GM18909 (cell line): Measurements from ENCODE around the gene LMX1B.

Source experiments
- ATAC-seq: cut with Tn5 transposase; IDR thresholded peaks from one replicate; pipeline ENCODE4 v1.9.1; 2021; ENCODE audit warnings: mild to moderate bottlenecking; ENCODE audit not compliant: unreplicated experiment, poor library complexity

LMX1B gene

DNA sequence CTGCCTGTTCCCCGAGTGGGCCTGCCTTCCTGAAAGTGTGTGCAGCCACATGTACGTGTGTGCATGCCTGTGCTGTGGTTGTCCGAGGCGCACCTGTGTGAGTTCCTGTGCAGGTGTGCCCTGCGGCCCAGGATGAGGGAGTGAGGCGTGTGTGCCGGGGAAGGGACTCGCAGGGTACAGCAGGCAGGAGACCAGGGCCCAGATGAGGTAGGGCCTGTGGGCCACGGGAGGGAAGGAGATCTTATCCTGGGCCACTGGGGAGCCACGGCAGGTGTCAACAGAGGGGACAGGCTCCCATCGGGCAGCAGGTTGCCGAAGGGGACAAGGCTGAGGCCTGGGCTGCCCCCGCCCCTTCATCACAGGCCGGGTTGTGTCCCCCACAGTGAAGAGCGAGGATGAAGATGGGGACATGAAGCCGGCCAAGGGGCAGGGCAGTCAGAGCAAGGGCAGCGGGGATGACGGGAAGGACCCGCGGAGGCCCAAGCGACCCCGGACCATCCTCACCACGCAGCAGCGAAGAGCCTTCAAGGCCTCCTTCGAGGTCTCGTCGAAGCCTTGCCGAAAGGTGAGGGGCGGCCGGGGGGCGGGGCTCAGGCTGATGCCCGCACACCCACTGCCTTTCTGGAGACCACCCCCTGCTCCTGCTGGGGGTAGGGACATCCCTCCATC lies 79.2 kb downstream of the LMX1B start:
- ATAC-seq = no peak

DNA sequence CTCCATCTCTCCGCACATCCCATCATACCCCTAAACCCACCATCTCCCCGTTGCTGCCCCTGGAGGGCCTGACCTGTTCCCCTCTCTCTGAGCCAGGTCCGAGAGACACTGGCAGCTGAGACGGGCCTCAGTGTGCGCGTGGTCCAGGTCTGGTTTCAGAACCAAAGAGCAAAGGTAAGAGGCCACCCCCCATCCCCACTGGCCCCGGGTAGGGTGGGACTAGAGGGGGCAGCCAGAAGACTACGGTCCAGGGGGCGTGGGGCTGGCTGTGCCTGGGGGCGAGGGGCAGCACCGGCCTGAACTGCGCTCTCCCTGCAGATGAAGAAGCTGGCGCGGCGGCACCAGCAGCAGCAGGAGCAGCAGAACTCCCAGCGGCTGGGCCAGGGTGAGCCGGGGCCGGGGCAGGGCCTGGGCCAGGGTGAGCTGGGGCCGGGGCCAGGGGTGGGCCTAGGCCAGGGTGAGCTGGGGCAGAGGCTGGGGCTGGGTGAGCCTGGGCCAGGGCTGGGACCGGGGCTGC lies 79.8 kb downstream of the LMX1B start:
- ATAC-seq = no peak

DNA sequence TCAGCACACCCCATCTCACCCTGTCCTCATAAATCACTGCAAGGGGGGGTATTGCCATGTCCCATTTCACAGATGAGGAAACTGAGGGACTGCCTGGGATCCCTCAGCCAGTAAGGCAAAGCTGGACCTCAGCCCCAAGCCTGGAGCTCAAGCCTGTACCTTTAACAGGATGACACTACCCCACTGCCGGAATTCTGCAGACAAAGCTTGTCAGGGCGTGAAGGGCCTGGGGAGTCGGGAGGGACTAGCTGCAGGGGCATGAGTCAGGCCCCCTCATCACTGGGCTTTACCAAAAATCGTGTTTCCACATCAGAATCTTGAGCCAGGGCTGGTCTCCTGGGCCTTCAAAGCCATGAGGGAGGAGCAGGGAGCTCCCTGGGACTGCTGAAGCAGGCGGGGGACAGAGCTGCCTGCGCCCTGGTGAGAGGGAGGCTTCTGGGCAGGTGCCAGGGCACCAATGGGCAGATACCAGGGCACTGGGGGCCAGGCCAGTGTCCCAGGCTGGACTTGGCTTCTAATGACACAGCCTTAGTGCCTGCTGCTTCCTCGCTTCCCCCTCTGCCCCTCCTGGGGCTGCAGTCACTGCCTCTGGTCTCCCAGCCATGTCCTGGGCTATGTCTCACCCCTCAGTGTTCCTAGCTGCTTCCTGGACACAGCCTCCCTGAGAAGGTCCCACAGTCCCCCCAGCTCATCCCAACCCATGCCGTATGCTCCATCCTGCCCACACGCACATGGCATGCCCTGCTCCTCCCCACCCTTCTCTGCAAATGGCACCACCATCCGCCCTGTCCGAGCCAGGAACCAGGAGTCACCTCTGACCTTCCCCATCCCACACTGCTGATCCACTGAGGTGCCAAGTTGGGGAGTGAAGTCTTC lies 80.7 kb downstream of the LMX1B start:
- ATAC-seq = no peak

DNA sequence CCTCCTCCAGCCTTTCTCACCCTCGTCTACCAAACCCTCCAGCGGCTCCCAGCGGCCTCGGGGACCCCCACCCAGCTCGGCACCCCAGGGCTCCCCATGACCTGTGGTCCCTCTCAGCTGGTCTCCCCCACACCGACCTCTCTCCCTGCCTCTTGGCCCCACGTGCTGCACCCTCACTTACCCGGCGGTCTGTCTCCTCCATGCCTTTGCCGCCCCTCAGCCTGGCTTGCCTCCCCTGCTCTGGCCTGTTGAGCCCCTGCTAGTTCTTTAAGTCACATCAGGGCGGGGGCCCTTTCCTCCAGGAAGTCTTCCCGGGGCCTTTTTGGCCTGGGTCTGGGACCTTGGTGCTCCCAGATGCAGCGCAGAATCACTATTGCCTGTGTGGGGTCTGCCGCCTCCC lies 81.5 kb downstream of the LMX1B start:
- ATAC-seq = no peak

DNA sequence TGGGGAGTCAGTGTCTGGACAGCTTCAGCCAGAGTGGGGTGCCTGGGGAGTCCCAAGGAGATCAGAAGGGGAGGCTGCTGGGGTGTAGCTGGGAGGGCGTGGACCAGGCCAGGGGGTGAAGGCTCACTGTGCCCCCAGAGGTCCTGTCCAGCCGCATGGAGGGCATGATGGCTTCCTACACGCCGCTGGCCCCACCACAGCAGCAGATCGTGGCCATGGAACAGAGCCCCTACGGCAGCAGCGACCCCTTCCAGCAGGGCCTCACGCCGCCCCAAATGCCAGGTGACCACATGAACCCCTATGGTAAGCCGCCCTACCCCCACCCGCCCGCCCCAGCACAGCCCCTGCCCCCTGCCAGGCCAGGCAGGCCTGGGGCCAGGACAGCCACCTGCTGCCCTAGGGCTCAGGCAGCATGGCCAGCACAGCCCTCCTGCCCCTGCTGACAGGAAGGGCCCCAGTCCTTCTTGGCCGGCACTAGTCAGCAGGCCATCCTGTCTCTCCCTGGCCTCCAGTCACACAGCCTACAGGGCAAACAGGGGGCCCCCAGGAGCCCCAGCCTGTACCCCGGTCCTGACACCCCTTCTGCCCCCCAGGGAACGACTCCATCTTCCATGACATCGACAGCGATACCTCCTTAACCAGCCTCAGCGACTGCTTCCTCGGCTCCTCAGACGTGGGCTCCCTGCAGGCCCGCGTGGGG lies 82.1 kb downstream of the LMX1B start:
- ATAC-seq = no peak

DNA sequence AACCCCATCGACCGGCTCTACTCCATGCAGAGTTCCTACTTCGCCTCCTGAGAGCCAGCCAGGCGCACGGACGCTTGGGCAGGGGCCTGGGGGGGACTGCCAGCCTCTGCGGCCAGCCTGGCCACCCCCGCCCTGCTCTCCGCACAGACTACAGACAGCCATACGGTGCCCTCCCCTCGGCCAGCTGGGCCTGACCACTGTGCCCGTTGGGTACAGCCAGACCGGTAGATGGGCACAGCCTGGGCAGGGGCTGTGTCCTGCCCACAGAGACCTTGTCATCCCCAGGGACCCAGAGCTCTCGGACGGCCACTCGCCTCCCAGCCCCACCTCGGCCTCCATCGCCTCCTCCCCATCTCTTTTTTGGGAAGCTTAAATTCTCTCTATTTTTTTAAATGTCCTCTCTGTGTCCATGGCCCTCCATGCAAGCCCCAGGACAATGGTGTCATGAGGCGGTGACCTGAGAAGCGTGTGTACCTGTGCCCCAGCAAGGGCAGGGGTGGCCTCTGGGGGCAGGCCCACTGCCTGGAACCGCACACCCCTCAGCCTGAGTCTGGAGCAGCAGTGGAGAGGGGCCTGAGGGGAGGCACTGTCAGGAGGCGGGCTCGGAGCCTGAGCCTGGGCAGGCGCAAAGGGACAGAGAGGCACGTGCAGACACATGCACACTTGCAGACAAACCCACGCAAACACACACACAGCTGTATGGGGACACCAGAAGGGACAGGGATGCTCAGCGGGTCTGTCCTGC lies 82.8 kb downstream of the LMX1B start:
- no peak for ATAC-seq

DNA sequence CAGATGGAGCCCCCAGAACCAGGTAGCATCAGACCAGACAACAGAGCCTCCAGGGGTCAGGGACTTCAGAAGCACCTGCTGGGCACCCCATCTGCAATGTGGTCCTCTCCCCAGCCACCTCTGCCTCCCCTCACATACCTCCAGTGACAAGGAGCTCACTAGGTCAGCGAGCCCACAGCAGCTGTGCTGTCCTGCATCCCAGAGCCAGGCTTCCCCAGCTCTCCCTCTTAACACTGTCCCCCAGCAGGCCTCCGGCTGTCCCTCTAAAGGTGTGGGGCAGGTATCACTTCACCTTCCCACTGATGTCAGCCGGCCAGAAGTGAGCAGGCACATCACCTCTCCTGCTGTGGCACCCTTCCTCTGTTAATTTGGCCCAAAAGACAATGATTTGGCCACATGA lies 83.6 kb downstream of the LMX1B start:
- no peak for ATAC-seq

DNA sequence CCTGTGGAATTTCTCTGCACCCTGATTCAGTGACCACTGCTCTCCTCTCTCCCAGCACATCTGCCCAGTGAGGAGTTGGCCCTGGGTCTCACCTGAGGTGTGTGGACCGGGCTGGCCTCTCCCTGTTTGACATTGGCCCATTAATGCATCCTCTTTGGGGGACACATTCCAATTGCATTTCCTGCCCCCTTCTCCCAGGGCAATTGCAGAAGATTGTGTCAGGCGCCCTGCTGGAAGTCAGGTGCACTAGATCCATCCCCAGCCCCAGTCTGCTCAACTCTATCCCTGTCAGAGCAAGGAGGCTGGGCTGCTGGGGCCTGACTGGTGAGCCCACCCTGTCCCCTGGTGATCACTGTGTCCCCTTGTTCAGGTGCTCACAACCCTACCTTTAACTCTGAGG lies 84.5 kb downstream of the LMX1B start:
- no peak for ATAC-seq

DNA sequence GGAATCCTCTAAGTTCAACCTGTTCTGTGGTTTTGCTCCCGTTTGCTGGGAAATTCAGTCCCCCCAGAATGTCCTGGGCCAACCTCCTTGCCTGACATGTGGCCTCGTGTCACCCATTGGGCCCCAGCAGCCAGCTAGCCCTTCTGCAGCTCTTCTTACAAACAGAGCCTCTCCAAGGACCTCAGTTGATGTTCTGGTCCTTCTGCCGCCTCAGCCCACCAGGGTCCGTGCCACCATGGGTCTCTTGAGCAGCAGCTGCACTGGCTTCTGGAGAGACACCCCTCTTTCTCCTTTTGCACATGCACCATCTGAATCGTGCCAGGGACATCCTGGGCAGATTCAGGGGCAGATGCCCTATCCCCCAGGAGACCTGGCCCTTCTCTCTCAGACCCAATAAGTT lies 85.0 kb downstream of the LMX1B start:
- no peak for ATAC-seq

DNA sequence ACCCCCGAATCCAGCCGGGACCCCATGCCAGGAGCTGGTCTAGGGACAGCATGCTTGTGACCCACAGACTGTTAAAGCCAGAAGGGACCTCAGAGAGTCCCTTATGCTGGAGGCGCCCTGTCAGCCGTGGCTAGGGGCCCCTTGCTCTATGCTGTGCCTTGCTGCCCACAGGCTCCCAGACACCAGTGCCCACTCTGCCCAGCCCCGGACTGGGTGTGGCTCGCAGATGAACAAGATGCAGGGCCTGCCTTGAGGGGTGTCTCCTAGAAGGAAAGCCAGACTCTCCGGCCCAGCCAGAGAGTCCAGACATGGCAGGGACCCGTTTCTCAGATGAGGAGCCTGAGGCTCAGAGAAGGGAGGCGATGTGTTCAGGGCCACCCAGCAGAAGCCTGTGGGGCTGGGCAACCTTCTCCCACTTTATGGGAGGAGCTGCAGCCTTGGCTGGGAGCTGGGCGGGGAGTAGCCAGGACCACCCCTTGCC lies 85.7 kb downstream of the LMX1B start:
- no peak for ATAC-seq

DNA sequence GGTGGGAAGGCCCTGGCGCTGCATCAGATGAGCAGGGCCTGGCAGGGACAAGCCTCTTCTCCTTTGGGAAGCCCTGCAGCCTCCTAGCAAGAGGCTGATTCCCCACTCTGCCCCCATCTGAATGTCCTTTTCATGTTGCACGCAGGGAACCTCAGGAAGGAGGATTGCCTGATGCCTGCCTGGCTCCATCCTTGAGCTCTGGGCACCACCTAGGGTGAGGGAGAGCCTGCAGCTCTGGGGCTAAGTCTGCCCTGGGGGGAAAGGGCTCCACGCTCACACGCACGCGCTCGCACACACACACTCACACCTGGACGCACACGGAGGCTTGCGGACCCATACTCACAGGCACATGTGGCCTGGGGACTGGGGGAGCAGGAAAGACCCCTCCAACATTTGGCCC lies 86.6 kb downstream of the LMX1B start:
- ATAC-seq = no peak

DNA sequence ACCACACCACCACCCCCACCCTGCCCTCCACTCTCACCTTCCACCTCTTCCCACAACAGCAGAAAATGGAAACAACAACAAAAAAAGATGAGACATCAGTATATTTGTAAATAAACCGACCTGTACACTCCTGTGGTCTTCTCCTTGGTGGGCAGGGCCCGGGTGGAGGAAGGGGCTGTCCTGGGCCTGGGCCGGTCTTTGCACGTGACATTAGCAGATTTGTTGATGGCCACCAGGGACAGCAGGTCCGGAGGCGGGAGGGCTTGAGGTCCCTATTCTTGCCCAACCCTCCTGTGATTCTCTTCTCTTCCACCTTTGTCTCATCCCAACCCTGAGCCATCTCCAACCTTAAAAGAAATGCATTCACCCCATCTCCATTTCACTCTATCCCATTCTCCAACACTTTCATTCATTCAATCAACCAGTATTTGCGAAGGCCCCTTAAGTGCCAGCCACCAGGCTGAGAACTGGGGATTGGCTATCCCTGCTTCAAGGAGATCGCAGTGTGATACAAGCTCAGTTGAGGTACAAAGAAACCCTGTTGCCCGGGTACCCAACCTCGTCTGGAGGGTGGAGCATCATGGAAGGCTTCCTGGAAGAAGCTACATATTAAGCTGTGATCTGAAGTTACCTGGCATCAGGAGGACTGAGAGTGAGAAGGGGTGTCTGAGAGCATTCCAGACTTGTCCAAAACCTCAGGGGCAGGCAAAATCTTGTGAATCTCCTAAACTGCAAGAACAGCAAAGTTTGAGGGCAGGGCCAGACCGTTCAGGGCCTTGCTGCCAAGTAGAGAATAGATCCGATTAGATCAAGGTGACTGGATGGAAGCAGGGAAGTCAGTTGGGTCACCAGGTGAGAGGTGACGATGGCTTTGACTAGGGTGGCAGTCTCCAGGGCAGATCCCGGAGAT lies 87.4 kb downstream of the LMX1B start:
- ATAC-seq = no peak

DNA sequence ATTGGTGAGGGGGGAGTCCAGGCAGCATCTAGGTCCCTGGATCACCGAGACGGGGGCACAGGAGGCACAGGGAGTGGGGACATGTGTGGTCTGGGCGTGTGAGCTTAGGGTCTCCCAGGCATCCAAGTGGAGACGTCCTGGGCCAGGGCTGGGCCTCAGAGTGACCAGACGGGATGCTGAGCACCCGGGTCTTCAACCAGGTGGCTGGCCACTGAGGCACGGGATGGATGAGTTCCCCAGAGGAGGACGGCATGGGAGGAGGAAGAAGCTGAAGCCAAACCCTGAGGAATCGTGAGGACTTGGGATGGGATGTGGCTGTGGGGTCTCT lies 88.0 kb downstream of the LMX1B start:
- ATAC-seq = no peak

DNA sequence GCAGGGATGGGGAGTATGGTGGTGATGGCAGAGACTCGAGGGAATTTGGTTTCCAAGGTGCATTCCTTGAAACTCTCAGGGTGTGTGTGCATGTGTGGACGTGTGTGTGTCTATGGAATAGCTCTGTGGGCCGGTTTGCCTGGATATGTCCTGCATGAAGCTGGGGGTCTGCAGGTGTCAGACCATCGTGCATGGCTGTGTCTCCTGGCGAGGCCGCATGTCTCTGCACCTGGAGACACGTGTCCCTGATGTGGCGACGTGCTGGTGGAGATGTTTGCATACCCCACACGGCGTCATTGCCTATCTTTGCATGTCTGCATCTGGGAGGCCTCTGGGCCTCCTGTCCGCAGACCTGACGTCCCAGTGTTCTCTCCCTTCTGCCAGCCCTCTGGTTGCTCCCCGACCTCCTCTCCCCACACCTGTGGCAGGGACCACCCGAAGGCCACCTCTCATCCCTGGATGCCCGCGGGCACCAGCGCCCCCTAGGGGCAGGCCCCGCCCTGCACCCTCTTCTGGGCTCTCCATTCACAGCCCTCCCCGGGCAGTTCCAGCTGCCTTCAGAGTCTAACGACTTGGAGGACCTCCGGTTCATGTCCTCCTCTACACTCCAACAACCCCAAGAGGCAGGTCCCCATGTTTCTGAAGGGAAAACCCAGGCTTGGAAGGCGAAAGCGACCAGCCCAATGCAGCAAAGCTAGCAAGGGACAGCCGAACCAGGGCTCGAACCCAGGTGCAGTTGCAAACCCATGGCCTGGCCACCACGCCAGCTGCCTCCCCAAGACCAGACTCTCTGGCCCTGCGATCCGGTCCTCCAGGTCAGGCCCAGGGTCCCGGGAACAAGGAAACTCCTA lies 88.6 kb downstream of the LMX1B start:
- ATAC-seq = no peak

DNA sequence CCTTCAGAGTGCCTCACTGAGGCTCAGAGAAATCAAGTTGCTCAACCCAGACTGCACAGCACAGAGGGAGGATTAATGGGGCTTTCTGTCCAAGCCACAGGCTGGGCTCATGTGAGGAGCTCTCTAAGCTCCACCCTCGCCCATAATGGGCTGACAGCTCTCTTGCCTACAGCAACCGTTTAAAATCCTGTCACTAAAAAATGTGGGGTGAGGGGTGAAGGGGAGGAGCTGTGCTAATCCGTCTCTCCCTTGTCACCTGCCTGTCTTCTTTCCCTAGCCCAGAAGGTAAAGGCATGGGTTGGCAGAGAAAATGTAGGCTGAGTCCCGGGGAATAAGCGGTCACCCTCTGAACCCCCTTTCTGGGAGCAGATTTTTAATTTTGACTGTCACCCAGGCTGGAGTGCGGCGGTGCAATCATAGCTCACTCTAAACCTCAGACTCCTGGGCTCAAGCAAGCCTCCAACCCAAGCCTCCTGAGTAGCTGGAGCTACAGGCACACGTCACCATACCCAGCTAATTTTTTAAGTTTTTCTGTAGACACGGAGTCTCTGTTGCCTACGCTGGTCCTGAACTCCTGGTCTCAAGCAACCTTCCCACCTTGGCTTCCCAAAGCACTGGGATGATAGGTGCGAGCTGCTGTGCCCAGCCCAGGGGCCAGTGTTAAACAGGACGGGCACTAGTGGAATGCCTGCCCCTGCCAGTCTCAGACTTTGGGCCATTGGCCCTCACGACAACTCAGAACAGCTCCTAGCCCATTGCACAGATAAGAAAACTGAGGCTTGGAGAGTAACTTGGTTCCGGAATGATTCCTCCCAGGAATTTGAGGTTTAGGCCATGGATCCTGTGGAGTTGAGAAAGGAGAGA lies 89.5 kb downstream of the LMX1B start:
- no peak for ATAC-seq

DNA sequence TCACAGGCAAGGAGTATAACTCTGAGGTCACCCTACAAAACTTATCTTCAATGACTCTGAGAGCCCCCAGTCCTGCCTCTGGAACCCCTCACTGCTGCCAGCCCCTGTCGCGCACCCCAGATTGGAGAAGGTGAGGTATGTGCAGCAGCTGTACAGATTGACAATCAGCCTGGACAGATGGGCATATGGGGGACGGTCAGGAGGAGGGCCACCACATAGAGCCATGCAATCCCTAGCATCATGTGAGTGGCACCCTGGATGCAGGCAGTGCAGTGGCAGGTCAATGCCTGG lies 90.1 kb downstream of the LMX1B start:
- no peak for ATAC-seq

DNA sequence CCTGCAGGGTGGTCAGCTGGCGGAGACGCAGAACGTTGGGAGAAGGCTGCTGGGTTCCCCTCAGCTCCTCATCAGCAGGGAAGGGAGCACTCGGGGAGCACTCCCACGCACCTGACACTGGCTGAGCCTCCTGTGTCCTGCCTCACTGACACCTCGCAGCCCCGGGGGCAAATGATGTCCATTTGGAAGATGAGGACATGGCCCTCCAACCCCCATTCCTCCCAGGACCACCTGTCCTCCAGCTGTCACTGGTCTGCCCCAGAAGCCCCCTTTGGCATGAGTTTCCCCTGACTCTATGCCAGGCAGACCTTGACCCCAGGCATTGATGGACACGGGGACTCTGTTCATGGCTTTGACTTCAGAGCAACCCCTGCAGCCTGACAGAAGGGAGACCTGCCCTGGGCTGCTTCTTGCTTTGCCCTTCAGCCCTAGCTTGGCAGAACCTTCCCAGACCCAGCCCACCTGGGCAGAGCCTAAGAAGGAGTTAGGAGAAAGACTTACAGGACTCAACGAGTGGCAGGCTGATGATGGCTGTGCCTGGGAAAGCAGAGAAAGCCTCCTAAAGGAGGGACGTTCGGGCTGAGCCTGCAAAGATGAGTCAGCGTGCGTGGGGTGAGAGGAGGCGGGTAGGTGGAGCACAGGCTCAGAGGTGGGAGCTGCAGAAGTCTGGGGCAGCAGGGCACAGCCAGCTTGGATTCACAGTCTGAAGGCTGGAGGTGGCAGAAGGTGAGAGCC lies 90.6 kb downstream of the LMX1B start:
- ATAC-seq = no peak
